Upper lobe of right lung (tissue), 1 donor: ENCODE measurements around the gene C1orf210. TPM values are rescaled to one million over a fixed set of nuclear protein-coding genes. Genes with fewer than 3 reads are reported as not detected.

Source experiments
- ATAC-seq: fragments of 200-7000 bp; cut with Tn5 transposase; one replicate; pipeline ENCODE4 v1.9.1; 2020; ENCODE audit warnings: mild to moderate bottlenecking, moderate library complexity
- DNase-seq: peaks from one replicate; pipeline ENCODE4 v3.0.0-alpha.2; 2020
- H3K27ac ChIP-seq: fragments of 200-600 bp; one replicate; pipeline ENCODE4 v1.8.0; 2022
- H3K27me3 ChIP-seq: fragments of 200-600 bp; one replicate; pipeline ENCODE4 v1.8.0; 2022; ENCODE audit warnings: mild to moderate bottlenecking
- H3K36me3 ChIP-seq: fragments of 200-600 bp; one replicate; pipeline ENCODE4 v1.8.0; 2022
- H3K4me1 ChIP-seq: fragments of 200-600 bp; one replicate; pipeline ENCODE4 v1.8.0; 2022
- H3K4me3 ChIP-seq: fragments of 200-600 bp; one replicate; pipeline ENCODE4 v1.8.0; 2022; ENCODE audit warnings: mild to moderate bottlenecking
- H3K9me3 ChIP-seq: fragments of 200-600 bp; one replicate; pipeline ENCODE4 v1.8.0; 2022
- CTCF ChIP-seq: fragments of 200-600 bp; IDR thresholded peaks from one replicate; pipeline ENCODE4 v1.8.0; 2022; ENCODE audit warnings: antibody characterized with exemption
- intact Hi-C: fragments of 100-400 bp; cut with DNase I; formaldehyde crosslinking; loops from one replicate; pipeline ENCODE4 v1.11.0; 2022
- total RNA-seq: library from RNA; stranded (reverse); fragmentation: NEBNext Ultra II Directional; extraction: Animal tissue kit (Norgen Biotek cat#: 25700); gene quantifications from one replicate; pipeline ENCODE4 v1.2.1, GENCODE V29; 2021
- donor health status: DM: no; HTN: yes; CAD: no; lungs with severe emphysema.

Gene C1orf210
- total RNA-seq, 1 donor from 2014 or later: 18.9 TPM

- Histone ChIP-seq H3K4me3 (no peak overlapping the region), H3K9me3 (no peaks in the 10 kb centered on the region), H3K4me1 (peaks cover 9% of the 10 kb centered on the region), H3K36me3 (no peaks in the 10 kb centered on the region), H3K27me3 (no peaks in the 10 kb centered on the region), H3K27ac (no peak overlapping the region)
- ATAC-seq (no peak), DNase-seq (no peak)
- TF ChIP-seq CTCF: no peak
- intact Hi-C loops: loop anchor here (10.0 kb wide), 1 partner anchor 121 kb away; the partner anchor contains the start of gene CDC20
Measured at GRCh38 chr1:43233631-43234030, 51.8 kb downstream of the C1orf210 start.

GRCh38 chr1:43232482-43232881 is 52.9 kb downstream of the C1orf210 start:
- ATAC-seq (no peak), DNase-seq (no peak)
- no peaks in the 10 kb centered on the region for H3K27me3 ChIP-seq
- TF ChIP-seq CTCF: no peak
- no peak overlapping the region for H3K4me3 ChIP-seq
- intact Hi-C loops: loop anchor here (10.0 kb wide), 1 partner anchor 122 kb away; the partner anchor contains the start of gene CDC20
- H3K27ac ChIP-seq: no peak overlapping the region
- H3K4me1 ChIP-seq: peaks cover 3% of the 10 kb centered on the region
- H3K36me3 ChIP-seq: no peaks in the 10 kb centered on the region
- H3K9me3 ChIP-seq: no peaks in the 10 kb centered on the region

- no peak for TF ChIP-seq CTCF
- Histone ChIP-seq H3K27me3 (no peaks in the 10 kb centered on the region), H3K4me1 (peaks cover 5% of the 10 kb centered on the region), H3K9me3 (no peaks in the 10 kb centered on the region), H3K27ac (no peak overlapping the region), H3K4me3 (no peak overlapping the region), H3K36me3 (no peaks in the 10 kb centered on the region)
- intact Hi-C loops: loop anchor here (10.0 kb wide), 1 partner anchor 123 kb away; the partner anchor contains the start of gene CDC20
- DNase-seq: no peak
- ATAC-seq: no peak
Measured at GRCh38 chr1:43232074-43232473, 53.3 kb downstream of the C1orf210 start.

Other genes starting within 250 kb of the C1orf210 start
- gene EBNA1BP2, start 113.3 kb downstream of the C1orf210 start, total RNA-seq: 28.1 TPM
- gene CFAP57, start 113.3 kb downstream of the C1orf210 start, total RNA-seq: 0.17 TPM
- 188 TPM for gene TMEM125, start 15.6 kb downstream of the C1orf210 start, total RNA-seq
- 59.4 TPM for gene TIE1, start 15.4 kb upstream of the C1orf210 start, total RNA-seq
- 0.61 TPM for gene MPL, start 52.2 kb upstream of the C1orf210 start, total RNA-seq
- gene CDC20, start 73.4 kb upstream of the C1orf210 start, total RNA-seq: 1.8 TPM
- gene ELOVL1, start 82.4 kb upstream of the C1orf210 start, total RNA-seq: 98.9 TPM
- gene MED8, start 104.2 kb upstream of the C1orf210 start, total RNA-seq: 37.3 TPM
- gene SZT2, start 104.3 kb upstream of the C1orf210 start, total RNA-seq: 70.4 TPM
- gene HYI, start 168.3 kb upstream of the C1orf210 start, total RNA-seq: 72.6 TPM
- gene PTPRF, start 245.3 kb upstream of the C1orf210 start, total RNA-seq: 199 TPM